Effector CD4-positive, alpha-beta T cell (primary cell): Measurements from ENCODE around the gene PDZD2.
"Not testable (repeated sequence)": the region's sequence is repeated elsewhere in the genome, so short reads cannot be mapped to it uniquely, and the experiment has no call there.

Experiments used
- DNase-seq: peaks from one replicate; pipeline ENCODE4 v3.0.0-alpha.2; 2020

PDZD2 gene

DNA sequence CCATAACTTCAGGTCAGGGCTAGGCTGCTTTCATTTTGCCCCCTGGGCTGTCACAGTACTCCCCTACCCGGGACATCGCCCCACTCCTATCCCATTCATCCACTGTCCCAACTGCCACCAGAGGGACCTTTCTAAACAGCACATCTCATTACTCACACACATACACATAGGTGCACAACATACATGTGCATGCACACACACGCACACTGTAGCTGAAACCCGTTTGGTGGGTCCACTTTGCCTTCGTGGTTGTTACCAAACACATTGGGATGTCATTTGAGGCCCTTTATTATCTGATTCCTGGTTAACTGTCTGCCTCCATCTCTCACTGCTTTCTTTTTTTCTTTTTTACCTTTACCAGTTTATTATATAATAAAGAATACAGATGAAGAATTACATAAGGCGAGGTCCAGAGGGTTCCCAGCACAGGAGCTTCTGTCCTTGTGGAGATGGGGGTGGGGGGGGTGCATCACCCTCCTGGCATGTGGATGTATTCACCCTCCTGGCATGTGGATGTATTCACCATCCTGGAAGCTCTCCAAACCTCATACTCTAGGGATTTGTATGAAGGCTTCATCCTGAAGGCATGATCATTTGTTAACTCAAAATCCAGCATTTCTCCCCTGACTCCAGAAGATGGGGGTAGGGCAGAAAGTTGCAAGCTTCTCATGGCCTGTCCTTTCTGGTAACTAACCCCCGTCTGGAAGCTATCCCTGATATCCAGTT lies 349.2 kb downstream of the PDZD2 start:
- no peak for DNase-seq

DNA sequence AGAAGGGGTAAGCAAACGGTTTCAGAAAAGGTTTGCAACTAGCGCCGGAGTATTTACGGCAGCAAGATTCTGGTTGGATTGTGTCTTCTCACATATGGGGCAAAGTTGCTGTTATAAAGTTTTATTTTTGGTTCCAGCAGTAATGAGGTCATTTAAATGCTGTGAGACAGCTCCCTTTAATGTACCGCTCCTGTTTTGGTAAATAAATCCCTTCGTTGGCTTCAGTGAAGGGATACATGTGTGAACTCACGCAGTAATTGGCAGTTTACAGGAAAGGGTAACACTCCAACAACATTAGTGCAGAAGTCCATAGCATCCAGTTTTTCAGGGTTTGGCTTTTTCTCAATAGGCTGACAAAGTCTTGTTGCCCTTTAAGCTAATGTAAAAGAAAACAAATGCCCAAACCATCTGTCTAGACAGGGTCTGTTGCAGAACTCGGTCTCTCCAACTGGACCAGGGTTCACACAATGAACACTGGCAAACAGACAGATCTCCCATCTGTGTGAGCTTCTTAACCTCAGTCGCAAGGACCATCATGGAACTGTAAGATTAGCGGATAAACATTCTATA lies 351.2 kb downstream of the PDZD2 start:
- no peak for DNase-seq

DNA sequence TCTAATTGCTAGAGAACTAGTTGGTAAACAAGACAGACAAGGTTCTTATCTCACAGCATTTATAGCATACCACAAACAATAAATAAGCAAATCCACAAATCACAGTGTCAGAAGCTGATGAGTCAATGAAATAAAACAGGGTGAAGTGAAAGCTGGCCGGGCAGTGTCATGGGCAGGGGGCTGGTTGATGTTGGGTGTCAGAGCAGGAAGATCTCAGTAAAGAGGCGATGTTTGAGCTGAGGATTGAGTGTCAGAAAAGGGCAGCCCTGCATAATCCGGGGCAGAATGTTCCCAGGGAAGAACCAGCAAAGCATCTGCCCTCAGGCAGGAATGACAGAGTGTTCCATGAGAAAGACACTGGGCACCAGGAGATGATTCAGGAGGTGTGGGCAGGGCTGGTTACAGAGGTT lies 351.8 kb downstream of the PDZD2 start:
- no peak for DNase-seq

DNA sequence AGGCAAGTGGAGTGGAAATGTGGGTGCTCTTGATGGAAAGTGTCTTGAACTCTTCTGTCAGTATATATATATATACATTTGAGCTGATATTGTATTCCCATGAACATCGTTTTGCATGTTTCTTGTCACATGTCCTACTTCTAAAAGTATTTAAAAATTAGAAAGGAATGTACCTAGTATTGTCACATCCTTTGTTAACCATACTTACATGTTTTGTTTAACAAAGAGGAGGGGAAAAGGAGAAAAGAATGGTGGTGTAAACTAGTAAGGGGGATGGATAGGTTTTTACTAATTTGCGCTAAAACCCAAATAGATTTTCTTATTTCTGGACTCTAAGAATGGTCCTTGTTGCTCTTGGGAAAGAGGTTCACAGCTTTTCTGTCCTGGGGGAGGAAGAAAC lies 353.4 kb downstream of the PDZD2 start:
- DNase-seq, result no peak

DNA sequence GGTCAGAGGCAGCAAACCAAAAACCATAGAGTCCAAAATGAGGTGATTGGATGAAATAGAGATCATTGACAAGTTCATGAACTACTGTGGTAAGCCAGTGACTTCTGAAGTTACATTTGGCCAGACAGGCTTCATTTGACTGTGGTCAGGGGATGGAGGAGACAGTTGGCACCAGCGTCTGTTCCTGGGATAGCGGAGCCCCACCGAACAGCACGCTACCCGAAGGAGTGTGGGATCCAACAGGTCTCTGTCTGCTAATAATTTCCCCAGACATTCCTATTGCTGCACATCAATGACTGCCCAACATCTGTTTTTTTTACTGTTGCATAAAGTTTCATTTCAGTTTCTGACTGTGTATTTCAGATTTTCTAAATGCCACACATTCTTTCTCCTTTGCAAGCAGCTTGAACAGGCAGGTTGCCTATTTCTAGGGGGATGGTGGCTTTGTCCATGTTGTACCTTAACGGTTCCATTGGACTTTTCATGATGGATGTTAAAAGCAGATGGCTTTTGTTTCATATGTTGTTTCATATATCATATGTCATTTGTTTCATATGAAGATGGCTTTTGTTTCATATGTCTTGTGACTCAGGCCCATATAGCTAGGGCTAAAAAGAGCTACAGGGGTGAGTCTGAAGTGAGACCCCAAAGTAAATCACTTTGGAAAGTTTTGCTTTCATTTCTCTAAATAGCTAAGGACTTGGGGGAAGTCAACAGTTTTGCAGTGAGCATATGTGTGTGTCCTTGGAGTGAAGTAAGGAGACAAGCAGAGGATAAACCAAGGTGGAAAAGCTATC lies 354.4 kb downstream of the PDZD2 start:
- DNase-seq, result no peak

DNA sequence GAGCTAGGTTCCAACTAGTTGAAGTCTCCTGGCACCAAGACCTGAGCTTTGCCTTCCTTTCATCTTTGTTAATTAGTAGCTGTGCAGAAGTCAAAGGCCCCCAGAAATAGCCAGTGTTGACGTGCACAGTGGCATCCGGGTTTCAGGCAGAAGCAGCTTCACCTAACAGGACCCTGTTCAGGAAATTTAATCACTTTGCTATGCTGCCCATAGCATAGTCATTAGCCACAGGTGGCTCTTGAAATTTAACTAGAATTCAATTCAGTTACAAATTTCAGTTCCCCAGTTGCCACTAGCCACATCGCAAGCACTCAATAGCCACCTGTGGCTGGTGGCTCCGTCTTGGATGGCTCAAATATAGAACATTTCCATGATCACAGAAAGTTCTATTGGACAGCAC lies 356.1 kb downstream of the PDZD2 start:
- DNase-seq, result no peak

DNA sequence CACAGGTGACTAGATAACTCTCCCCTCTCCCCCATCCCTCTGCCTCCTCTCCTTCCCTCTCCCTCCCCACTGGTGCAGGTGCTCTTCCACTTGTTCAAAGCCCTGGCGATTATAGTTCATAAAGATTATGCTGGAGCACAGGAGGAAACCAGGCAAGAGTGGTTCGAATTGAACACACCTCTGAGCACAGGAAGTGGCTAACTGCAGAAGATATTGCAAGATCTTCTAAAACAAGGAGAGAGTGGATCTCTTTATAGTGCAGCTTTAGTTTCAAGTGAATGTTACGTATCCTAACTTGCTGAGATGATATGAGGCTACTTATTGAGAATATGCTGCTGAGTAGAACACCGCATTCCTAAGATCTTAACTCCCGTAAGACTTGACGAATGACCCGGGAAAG lies 356.8 kb downstream of the PDZD2 start:
- DNase-seq, result no peak

DNA sequence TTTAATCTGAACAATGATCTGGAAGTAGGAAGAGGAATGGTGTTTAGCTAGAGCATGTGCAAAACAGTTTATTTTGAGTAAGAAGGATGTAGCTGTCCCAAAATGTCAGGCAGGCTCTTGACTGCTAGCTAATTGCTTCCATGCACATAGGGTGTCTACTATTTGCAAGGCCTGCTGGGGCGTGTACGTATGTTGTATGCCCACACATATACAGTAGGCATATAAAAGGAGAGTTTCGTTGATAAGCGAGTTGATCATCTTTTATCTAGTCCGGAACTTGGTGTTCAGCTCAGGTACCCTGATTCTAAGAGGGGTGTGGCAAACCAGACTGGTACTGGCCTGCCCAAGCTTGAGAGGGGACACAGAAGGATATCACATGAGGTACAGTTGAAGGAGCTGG lies 358.0 kb downstream of the PDZD2 start:
- no peak for DNase-seq

DNA sequence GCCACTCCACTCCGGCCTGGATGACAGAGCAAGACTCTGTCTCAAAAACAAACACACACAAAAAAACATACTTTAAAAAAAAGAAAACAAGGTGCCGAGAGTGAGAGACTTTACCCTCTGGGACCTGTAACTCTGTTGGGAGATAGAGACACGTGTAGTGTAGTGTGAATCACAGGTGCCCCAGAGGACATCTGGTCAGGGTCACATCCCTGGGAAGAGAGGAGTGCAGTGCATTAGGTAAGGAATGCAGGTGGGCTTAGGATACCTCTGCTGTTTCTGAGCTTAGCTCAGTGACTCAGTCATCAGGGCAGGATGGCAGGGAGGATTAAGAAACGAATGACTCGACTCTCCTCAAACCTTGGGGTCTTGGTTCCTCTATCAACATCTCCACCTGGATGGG lies 360.5 kb downstream of the PDZD2 start:
- no peak for DNase-seq

DNA sequence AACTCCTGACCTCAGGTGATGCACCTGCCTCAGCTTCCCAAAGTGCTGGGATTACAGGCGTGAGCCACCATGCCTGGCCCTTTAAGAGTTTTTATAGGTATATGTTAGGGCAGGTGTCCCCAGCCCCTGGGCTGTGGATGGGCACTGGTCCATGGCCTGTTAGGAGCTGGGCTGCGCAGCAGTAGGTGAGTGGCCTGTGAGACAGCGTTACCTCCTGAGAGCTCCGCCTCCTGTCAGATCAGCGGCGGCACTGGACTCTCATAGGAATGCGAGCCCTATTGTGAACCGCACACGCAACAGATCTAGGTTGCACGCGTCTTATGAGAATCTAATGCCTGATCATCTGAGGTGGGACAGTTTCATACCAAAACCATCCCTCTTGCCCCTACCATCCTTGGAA lies 361.8 kb downstream of the PDZD2 start:
- DNase-seq, result no peak

DNA sequence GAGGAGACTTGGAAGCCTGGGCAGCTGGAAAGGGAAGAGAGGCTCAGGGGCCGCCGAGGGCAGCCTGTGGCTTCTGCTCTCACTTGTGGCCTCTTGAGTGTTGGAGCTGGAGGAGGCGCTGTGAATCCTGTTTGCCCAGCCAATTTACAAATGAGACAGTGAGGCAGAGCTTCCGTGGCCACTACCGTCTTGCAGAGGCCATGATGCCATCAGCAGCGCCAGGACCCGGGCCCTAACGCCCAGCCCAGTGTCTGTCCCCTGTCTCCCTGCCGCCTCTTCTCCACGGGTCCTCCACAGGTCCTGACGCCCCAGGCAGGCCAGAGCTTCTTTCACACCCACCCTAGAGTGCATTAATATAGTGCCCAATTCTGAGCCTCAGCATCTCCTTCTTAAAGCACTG lies 362.4 kb downstream of the PDZD2 start:
- no peak for DNase-seq

DNA sequence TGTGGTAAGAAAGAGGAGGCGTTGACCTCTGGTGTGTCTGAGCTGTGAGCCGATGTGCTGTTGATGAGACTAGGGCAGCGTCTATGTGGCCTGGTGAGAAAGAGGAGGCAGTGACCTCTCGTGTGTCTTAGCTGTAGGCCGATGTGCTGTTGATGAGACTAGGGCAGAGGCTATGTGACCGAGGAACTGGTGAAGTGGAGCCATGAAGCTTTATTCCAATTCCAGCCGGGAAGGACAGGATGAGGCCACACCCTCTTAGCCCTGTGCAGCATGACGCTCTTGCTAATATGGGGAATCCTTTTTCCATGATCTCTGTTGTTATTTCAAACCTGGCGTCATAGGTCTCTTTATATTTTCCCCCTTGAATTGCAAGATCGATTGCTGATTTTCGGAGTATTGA lies 362.8 kb downstream of the PDZD2 start:
- DNase-seq, result no peak

DNA sequence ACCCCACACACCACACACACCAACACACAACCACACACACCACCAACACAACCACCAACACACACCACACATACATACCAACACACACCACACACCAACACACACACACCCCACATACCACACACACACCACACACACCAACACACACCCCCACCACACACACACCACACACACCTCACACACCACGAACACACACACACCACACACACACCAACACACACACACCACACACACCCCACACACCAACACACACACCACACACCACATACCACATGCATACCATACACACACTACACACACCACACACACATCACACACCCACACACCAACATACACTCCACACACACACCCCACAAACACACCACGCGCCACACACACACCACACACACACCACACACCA lies 363.8 kb downstream of the PDZD2 start:
- no peak for DNase-seq

DNA sequence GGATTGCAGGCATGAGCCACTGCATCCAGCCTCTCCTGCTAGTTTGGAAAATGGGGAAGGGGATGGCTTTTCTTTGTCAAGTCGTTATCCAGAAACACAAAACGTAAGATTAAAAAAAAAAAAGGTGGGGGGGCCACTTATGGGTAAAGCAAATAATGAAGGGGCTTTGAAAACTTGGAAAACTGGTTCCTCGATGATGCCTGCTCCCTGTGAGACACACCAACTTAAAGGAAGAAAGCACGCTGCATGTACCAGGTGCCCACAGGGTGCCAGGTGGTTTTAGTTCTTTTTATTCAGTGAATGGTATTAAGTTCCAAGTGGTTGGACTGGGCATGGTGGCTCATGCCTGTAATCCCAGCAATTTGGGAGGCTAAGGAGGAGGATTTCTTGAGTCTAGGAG lies 365.1 kb downstream of the PDZD2 start:
- DNase-seq, result no peak

DNA sequence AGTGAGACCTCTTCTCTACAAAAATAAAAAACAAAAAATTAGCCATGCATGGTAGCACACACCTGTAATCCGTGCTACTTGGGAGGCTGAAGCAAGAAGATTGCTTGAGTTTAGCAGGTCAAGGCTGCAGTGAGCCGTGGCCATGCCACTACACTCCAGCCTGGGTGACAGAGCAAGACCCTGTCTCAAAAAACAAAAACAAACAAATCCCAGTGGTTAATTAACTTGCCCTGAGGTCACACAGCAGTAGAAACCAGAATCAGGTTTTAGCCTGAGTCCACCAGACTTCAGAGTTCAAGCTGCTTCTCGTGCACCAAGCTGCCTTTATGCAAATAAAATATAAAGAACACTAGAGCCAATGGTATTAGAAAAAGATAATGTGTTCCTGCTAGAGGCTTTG lies 365.5 kb downstream of the PDZD2 start:
- DNase-seq, result no peak

DNA sequence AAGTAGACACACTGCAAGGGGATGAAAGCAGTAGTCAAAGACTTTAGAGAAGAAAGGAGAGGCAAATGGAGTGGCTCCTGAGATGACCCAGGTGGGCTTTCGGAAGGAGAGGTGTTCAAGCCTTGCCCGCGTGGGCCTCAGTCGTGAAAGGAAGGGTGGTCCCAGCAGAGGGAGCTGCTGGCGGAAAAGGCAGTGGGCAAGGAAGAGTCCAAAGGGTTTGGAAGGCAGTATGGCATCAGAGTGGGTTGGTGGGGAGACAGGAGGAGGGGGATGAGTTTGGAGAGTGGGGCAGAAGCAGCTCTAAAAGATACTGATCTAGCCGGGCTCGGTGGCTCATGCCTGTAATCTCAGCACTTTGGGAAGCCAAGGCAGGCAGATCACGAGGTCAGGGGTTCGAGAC lies 369.8 kb downstream of the PDZD2 start:
- no peak for DNase-seq

DNA sequence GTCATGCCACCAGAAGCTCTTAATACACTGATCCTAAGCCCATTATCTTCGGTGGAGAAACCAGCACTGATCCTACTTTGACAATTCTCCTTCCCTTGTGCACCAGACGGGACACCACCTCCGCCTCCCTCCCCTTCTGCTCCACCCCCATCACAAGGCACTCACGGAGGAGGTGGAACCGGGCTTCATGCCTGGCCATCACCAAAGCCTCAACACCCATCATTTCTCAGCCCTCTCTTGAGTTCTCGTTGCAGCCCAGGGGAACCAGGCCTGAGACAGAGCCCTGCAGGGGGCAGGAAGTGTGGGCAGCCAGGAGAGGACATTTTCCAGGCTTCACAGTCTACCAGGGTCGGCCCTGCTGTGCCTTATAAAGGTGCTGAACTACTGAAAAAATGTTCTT lies 374.7 kb downstream of the PDZD2 start:
- DNase-seq, result no peak

DNA sequence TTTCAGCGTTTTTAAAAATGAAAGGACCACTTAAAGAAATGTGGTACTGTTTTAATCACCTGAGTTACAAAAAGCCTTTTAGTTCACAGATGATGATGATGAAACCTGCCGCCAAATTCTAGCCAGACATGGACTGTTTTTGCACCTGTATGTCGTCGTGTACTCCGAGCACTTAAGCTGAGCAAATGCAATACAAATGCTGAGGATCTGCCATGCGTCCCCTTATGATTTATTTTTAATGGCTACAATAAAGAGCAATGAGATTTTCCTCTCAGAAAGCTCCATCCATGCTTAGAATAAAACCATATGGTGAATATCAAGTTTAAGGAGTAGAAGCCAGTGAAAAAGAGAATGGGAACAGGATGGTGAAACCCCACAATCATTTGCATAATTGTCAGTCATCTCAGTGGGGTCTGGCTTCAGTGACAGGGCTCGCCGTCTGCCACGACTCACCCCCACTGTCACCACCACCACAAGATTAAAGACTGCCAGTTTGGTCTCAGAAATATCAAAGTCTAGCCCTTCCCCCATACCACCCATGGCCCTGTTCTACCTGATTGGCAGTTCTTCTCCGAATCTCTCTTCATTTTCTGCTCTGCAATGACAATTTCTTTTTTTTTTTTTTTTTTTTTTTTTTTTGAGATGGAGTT lies 375.3 kb downstream of the PDZD2 start:
- no peak for DNase-seq

DNA sequence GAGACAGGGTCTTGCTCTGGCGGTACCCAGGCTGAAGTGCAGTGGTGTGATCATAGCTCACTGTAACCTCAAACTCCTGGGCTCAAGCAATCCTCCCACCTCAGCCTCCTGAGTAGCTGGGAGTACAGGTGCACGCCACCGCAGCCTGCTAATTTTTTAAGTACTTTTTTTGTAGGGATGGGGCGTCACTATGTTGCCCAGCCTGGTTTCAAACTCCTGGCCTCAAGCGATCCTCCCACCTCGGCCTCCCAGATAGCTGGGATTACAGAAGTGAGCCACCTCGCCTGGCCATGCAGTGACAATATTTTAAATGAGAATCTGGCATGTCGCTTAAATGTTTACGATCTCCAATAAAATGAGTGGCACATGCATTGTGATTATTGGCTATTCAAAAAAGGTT lies 376.3 kb downstream of the PDZD2 start:
- DNase-seq, result not testable (repeated sequence)

DNA sequence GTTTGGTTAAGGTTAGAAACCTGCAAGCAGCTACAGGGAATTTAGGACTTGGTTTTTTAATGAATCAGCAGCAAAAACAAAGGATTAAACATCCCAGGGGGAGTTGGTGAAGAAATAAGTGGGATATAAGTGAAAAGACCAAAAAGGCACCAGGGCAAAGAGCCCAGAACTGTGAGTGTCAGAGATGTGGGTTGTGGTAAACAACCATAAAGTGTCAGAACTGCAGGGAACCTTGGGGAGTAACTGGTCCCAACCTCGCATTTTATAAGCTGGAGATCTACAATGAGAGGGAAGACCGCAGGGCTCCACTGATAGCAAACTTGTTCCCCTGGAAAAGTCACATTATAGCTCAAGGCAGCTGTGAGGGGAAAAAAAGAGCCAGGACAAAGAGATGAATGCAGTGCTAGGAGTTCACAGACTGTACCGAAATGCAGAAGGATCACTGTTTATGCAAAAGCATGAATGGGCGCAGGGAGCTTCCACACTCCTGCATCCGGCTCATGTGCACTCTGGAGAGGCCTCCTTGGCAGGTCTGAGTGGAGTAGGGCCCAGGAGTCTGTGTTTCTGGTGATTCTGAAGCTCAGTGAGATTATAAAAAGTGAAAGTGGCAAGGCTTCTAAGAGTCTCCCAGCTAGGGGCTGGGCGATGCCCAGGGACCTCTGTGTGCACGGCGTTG lies 378.9 kb downstream of the PDZD2 start:
- no peak for DNase-seq

DNA sequence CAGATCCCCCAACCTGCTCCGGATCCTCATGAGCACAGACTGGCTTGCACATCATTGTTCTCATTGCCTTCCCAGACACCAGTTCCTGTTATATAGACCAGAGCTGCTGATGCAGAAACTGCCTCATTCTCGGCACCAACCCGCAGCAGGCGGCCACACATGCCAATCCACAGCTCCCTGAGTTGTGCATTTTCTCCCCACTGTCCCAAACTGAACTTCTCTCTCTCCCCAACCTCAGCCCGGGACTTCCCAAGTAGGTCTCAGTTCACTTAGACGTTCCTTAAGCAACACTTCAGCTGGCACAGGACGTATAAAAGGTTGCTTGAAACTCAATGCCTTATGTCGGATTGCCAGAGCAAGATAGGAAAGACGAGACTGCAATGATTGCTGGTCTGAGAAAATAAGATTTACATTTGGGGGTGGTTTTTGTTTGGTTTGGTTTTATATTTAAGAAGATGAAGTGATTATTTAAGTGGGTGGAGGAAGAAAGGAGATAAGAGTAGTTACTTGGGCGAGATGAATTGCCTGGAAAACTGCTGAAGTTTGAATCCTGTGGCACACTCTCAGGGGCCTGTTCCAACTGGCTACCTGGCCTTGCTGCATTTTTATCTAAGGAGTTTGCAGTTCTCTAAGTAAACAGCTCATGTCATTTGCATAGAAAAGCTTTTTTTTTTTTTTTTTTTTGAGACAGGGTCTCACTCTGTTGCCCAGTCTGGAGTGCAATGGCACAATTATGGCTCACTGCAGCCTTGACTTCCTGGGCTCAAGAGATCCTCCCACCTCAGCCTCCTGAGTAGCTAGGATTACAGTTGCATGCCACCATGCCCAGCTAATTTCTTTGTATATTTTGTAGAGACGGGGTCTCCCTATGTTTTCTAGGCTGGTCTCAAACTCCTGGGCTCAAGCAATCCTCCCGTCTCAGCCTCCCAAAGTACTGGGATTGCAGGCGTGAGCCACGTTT lies 379.8 kb downstream of the PDZD2 start:
- DNase-seq, result no peak

DNA sequence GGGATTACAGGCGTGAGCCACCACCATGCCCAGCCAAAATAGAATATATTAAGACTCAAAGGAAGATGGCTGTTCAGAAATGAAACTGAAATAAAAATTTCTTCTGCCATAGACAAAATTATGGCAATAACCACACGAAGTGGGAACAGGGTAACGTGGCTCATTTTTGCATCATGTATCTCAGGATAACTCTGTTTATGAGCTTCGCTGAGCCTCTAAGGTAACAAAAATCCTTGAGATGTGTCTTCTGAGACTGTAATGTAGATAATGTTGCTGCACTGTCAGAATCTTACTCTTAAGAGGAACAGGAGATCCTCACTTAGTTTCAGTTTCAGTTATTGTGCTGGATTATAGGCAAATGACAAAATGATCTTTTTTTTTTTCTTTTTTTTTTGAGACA lies 381.3 kb downstream of the PDZD2 start:
- no peak for DNase-seq
